ENCODE results near the gene SPEF1. TPM values are rescaled to one million over a fixed set of nuclear protein-coding genes. Genes with fewer than 3 reads are reported as not detected.
"Not testable (repeated sequence)": the region's sequence is repeated elsewhere in the genome, so short reads cannot be mapped to it uniquely, and the experiment has no call there.

The SPEF1 gene
- total and polyA plus RNA-seq, 7 donors: 0.12 to 1.7 (median 0.24) TPM; not detected in 3

DNA sequence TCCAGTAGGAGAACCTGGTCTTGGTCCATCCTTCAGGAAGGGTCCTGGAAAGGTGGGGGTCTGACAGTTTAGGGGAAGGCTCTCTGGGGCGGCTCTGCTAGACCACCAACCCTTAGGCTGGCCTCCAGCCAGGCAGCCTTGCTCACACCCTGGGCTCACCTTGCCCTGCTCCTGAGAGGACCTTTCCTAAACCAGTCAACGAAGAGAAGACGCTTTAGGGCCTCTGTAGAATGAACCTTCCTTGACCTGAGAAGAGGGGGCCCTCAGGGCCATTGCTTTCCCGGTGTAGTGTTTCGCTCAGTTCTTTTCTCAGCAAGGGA is 15.9 kb upstream of the SPEF1 start:
- intact Hi-C loops (cut with DNase I): no loop called here

DNA sequence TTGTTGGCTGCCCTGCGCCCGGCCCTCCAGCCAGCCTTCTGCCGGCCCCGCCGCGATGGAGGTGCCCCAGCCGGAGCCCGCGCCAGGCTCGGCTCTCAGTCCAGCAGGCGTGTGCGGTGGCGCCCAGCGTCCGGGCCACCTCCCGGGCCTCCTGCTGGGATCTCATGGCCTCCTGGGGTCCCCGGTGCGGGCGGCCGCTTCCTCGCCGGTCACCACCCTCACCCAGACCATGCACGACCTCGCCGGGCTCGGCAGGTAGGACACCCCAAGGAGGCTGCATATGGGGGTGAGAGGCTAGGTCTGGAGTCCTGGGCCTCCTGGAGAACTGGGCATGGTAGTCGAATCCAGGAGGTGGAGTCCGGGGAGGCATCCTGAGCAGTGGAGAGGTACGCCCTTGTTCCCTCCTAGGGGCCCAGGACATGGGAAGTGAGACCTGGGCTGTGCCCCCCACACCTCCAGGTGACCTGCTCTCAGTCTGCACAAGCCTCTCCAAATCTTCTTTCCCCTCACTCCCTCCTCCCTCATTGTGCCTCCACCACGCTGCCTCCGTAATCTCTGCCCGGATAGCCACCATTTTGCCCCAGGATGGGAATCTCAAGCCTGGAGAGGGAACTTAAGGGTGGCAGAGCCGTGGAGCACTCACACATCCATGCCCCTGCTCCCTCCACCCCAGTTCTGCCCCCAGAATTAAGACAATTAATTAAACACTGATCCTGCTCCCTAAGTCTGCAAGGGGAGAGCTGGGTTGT is 15.4 kb upstream of the SPEF1 start:
- TF ChIP-seq, protein P1, sequence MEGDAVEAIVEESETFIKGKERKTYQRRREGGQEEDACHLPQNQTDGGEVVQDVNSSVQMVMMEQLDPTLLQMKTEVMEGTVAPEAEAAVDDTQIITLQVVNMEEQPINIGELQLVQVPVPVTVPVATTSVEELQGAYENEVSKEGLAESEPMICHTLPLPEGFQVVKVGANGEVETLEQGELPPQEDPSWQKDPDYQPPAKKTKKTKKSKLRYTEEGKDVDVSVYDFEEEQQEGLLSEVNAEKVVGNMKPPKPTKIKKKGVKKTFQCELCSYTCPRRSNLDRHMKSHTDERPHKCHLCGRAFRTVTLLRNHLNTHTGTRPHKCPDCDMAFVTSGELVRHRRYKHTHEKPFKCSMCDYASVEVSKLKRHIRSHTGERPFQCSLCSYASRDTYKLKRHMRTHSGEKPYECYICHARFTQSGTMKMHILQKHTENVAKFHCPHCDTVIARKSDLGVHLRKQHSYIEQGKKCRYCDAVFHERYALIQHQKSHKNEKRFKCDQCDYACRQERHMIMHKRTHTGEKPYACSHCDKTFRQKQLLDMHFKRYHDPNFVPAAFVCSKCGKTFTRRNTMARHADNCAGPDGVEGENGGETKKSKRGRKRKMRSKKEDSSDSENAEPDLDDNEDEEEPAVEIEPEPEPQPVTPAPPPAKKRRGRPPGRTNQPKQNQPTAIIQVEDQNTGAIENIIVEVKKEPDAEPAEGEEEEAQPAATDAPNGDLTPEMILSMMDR (IDR thresholded peaks at IDR 0.05): no peak
- Histone ChIP-seq H3K9me3 (no peaks in the 10 kb centered on the region), H3K27me3 (ENCODE audit: insufficient read depth in 3 of 3, low read length in 2 of 3) (no peaks in the 10 kb centered on the region), H3K27ac (peak overlapping the region; percentile 96), H3K4me3 (peak overlapping the region; percentile 86), H3K36me3 (ENCODE audit: insufficient read depth in 1 of 2, low read depth in 1 of 2) (peaks cover 0 to 11% of the 10 kb centered on the region in 2 donors), H3K4me1 (peaks cover 6% of the 10 kb centered on the region)
- no peak for DNase-seq
- WGBS, 3 donors: 12 to 16% (median 14%) methylated on average over 23 to 33 of the region's 33 CpGs
- ATAC-seq: peak in 2 of 4 donors; percentile 1 to 9
- intact Hi-C loops (cut with DNase I): no loop called here

More for the DNA sequence above, 15.9 kb upstream of the SPEF1 start:
- H3K27me3 ChIP-seq (ENCODE audit: insufficient read depth in 3 of 3, low read length in 2 of 3): no peaks in the 10 kb centered on the region
- H3K4me3 ChIP-seq: peak overlapping the region; percentile 86
- H3K27ac ChIP-seq: no peak overlapping the region
- DNase-seq (peak in 1 of 2 donors; percentile 35), ATAC-seq (no peak)
- 55 to 83% (median 69%) methylated on average over 5 of the region's 5 CpGs for WGBS, 3 donors
- H3K9me3 ChIP-seq: no peaks in the 10 kb centered on the region
- peaks cover 6% of the 10 kb centered on the region for H3K4me1 ChIP-seq
- peaks cover 0 to 16% of the 10 kb centered on the region in 2 donors for H3K36me3 ChIP-seq (ENCODE audit: insufficient read depth in 1 of 2, low read depth in 1 of 2)
- TF ChIP-seq, protein P1 (IDR thresholded peaks at IDR 0.05): no peak

DNA sequence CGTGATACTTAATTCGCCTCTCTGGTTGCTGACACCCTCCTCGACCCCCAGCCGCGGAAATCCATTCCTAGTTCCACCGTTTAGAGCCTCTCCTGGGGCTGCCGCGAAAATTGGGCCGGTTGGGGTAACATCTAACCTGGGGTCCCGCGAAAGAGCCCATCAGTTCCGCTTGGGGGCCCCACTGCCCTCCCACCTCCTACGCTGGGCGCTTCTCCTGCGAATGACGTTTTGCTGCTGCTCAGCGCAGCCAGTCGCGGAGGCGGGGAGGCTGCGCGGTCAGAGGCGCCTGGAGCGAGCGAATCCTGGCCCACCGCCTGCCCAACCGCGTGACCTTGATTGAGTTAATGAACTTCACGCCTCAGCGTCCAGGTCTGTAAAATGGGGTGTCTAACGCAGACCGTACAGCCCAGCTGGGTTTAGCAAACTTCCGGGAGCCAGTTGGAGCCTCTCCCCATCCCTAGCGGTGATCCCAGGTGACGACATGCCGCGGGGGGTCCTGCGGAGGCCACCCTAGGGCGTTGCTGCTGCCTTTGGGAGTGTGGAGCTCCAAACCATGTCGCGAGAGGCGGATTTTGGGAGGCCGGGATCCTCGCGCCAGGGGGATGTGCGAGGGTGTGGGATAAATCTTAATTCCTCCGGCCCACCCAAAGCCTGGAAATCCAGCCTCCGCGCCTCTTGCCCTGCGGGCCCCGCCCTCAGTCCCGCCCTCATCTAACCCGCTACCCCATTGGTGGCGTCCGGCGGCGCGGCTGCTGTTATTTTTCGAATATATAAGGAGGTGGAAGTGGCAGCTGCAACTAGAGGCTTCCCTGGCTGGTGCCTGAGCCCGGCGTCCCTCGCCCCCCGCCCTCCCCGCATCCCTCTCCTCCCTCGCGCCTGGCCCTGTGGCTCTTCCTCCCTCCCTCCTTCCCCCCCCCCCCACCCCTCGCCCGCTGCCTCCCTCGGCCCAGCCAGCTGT is 14.5 kb upstream of the SPEF1 start, which contains the start of gene CDC25B:
TSS of gene CDC25B (plus strand) at position 800 of the 958 bp plus-strand sequence. CDS start 222 bp downstream, outside the sequence.
- Histone ChIP-seq H3K4me3 (peak within 1 kb of the TSS; percentile 86), H3K27ac (peak within 1 kb of the TSS; percentile 96), H3K4me1 (peaks cover 6% of the 10 kb centered on the region), H3K9me3 (no peaks in the 10 kb centered on the region), H3K27me3 (ENCODE audit: insufficient read depth in 3 of 3, low read length in 2 of 3) (no peaks in the 10 kb centered on the region), H3K36me3 (ENCODE audit: insufficient read depth in 1 of 2, low read depth in 1 of 2) (peaks cover 0 to 3% of the 10 kb centered on the region in 2 donors)
- 1 to 3% (median 2%) methylated on average over 63 to 69 of the region's 69 CpGs for WGBS, 3 donors
- ATAC-seq (peak; percentile 93 to 98 (median 95)), DNase-seq (peak; percentile 95 to 96)
- intact Hi-C loops (cut with DNase I): no loop called here
- TF ChIP-seq, protein P1 (IDR thresholded peaks at IDR 0.05): peak; percentile 51

DNA sequence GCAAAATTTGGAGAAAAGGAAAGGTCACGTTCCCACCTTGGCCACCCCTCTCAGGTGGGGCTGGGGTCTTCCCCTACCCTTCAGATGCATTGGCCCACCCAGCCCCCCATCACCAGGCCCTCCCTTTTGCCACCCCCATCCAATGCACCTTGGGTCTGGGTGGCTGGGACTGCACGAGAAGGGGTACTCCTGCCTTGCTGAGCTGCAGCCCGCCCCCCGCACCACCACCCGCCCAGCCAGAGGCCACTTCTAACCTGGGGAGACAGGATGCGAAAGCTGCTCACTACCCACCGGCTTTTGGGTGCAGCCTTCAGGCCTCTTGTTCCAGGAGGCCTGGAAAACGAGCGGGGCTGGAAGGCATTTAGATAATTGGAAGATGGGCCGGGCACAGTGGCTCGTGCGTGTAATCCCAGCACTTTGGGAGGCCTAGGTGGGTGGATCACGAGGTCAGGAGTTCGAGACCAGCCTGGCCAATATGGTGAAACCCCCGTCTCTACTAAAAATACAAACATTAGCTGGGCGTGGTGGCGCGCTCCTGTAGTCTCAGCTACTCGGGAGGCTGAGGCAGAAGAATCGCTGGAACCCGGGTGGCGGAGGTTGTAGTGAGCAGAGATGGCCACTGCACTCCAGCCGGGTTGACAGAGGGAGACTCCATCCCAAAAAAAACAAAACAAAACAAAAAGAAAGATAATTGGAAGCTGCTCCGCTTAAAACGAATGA is 13.6 kb upstream of the SPEF1 start:
- DNase-seq (peak in 1 of 2 donors; percentile 51), ATAC-seq (no peak)
- TF ChIP-seq, protein P1 (IDR thresholded peaks at IDR 0.05): no peak
- 85 to 87% (median 85%) methylated on average over 25 of the region's 25 CpGs for WGBS, 3 donors
- no peaks in the 10 kb centered on the region for H3K9me3 ChIP-seq
- no peaks in the 10 kb centered on the region for H3K36me3 ChIP-seq (ENCODE audit: insufficient read depth in 1 of 2, low read depth in 1 of 2)
- intact Hi-C loops (cut with DNase I): no loop called here
- H3K27me3 ChIP-seq (ENCODE audit: insufficient read depth in 3 of 3, low read length in 2 of 3): no peaks in the 10 kb centered on the region
- H3K27ac ChIP-seq: peak overlapping the region; percentile 96
- peaks cover 6% of the 10 kb centered on the region for H3K4me1 ChIP-seq
- peak overlapping the region; percentile 86 for H3K4me3 ChIP-seq

DNA sequence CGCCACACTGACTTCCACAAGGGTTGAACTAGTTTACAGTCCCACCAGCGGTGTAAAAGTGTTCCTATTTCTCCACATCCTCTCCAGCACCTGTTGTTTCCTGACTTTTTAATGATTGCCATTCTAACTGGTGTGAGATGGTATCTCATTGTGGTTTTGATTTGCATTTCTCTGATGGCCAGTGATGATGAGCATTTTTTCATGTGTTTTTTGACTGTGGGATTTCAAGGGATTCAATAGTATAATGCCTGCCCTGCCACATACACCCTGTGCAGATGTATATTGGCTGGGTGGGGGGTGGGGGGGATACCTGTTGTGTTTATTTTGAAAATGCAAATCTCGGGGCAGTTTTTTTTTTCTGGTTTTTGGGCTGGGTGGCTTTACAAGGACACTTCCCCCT is 12.9 kb upstream of the SPEF1 start:
- H3K4me1 ChIP-seq; DNase-seq; intact Hi-C loops (cut with DNase I); H3K27me3 ChIP-seq (ENCODE audit: insufficient read depth in 3 of 3, low read length in 2 of 3); H3K4me3 ChIP-seq; H3K27ac ChIP-seq; ATAC-seq; H3K9me3 ChIP-seq; H3K36me3 ChIP-seq (ENCODE audit: insufficient read depth in 1 of 2, low read depth in 1 of 2): not testable (repeated sequence)
- WGBS, 3 donors: 89 to 100% (median 92%) methylated on average over 1 to 3 of the region's 3 CpGs

DNA sequence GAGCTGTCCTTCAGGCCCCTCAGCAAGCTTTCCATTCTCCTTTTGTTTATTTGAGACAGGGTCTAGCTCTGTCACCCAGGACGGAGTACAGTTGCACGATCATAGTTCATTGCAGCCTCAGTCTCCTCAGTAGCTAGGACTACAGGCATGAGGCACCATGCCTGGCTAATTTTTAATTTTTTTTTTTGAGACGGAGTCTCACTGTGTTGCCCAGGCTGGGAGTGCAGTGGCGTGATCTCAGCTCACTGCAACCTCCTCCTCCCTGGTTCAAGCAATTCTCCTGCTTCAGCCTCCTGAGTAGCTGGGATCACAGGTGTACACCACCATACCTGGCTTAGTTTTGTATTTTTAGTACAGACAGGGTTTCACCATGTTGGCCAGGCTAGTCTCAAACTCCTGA is 8.0 kb upstream of the SPEF1 start:
- H3K4me1 ChIP-seq: peaks cover 18% of the 10 kb centered on the region
- not testable (repeated sequence) for H3K36me3 ChIP-seq (ENCODE audit: insufficient read depth in 1 of 2, low read depth in 1 of 2); H3K9me3 ChIP-seq; H3K27ac ChIP-seq; DNase-seq; H3K27me3 ChIP-seq (ENCODE audit: insufficient read depth in 3 of 3, low read length in 2 of 3); H3K4me3 ChIP-seq; ATAC-seq
- 91 to 95% (median 92%) methylated on average over 4 of the region's 4 CpGs for WGBS, 3 donors
- intact Hi-C loops (cut with DNase I): loop anchor here (5.0 to 10.0 kb wide), 4 partner anchors 33 to 298 kb away; partner anchors contain the start of gene AP5S1 (in 1 of the 2)

Data from psoas muscle (tissue), 8 donors.